PC-9 (cell line): ENCODE data around the gene CLIC5. TPM values are rescaled to one million over a fixed set of nuclear protein-coding genes. Genes with fewer than 3 reads are reported as not detected.

Source experiments
- BruUV-seq: library from RNA; stranded (reverse); fragments of 400-500 nt; replicated peaks from 2 replicates; lab custom pipeline; 2021; lab: Mats Ljungman, UMichigan
- CTCF ChIA-PET: fragments of 300-600 bp; sonication (Branson Sonifier 250); formaldehyde crosslinking; loops from one replicate; lab custom pipeline; 2022; ENCODE audit warnings: antibody characterized with exemption; lab: Charles Lee
- POLR2A ChIA-PET: fragments of 300-600 bp; sonication (Branson Sonifier 250); formaldehyde crosslinking; loops from one replicate; lab custom pipeline; 2022; ENCODE audit warnings: antibody characterized with exemption; ENCODE audit not compliant: unreplicated experiment; lab: Charles Lee
- DNase-seq, 2 experiments: peaks; one replicate each; pipeline versions ENCODE4 v3.0.0 to v3.0.0-alpha.2; 2015 to 2022; ENCODE audit warnings: mixed read lengths in 1 of 2
- H2AFZ ChIP-seq: fragments of 200-600 bp; sonication (generic); 2 replicates; pipeline ENCODE4 v1.8.1; 2017; ENCODE audit warnings: antibody characterized with exemption
- H3F3A ChIP-seq: fragments of 200-600 bp; sonication (generic); 2 replicates; pipeline ENCODE4 v1.8.1; 2017; ENCODE audit warnings: antibody characterized with exemption, mild to moderate bottlenecking, low read depth; ENCODE audit not compliant: insufficient read depth
- H3K27ac ChIP-seq: fragments of 200-600 bp; sonication (generic); 2 replicates; pipeline ENCODE4 v1.6.1; 2016; ENCODE audit warnings: mixed run types
- H3K27me3 ChIP-seq: fragments of 200-600 bp; sonication (generic); 2 replicates; pipeline ENCODE4 v1.6.1; 2016; ENCODE audit warnings: low read depth, mixed run types; ENCODE audit not compliant: insufficient read depth
- H3K36me3 ChIP-seq: fragments of 200-600 bp; sonication (generic); 2 replicates; pipeline ENCODE4 v1.6.1; 2016; ENCODE audit warnings: low read depth, mixed run types
- H3K4me1 ChIP-seq: fragments of 200-600 bp; sonication (generic); replicated peaks from 2 replicates; pipeline ENCODE4 v1.6.1; 2016; ENCODE audit warnings: mixed run types; ENCODE audit not compliant: insufficient read depth
- H3K4me2 ChIP-seq: fragments of 200-600 bp; sonication (generic); 2 replicates; pipeline ENCODE4 v1.6.1; 2017; ENCODE audit warnings: mixed run types
- H3K4me3 ChIP-seq: fragments of 200-600 bp; sonication (generic); 2 replicates; pipeline ENCODE4 v1.6.1; 2016; ENCODE audit warnings: mixed run types
- H3K79me2 ChIP-seq: fragments of 200-600 bp; sonication (generic); 2 replicates; pipeline ENCODE4 v1.6.1; 2017; ENCODE audit warnings: low read depth, mixed run types
- H3K9me2 ChIP-seq: fragments of 200-600 bp; sonication (generic); 2 replicates; pipeline ENCODE4 v1.8.1; 2017; ENCODE audit warnings: mild to moderate bottlenecking; ENCODE audit not compliant: insufficient read depth
- H3K9me3 ChIP-seq: fragments of 200-600 bp; sonication (generic); 2 replicates; pipeline ENCODE4 v1.8.1; 2016; ENCODE audit warnings: low read depth; ENCODE audit not compliant: insufficient read depth
- H4K20me1 ChIP-seq: fragments of 200-600 bp; sonication (generic); 2 replicates; pipeline ENCODE4 v1.8.1; 2017; ENCODE audit not compliant: insufficient read depth
- EZH2 ChIP-seq: fragments of 200-600 bp; sonication (generic); IDR thresholded peaks from 2 replicates; pipeline ENCODE4 v1.8.0; 2017; ENCODE audit warnings: antibody characterized with exemption, low read depth
- intact Hi-C: fragments of 100-400 bp; cut with micrococcal nuclease; formaldehyde crosslinking; loops from one replicate; pipeline ENCODE4 v1.10.0; 2022; ENCODE audit not compliant: unreplicated experiment
- total RNA-seq: library from RNA; stranded (reverse); gene quantifications from 2 replicates; pipeline ENCODE4 v1.2.3, GENCODE V29; 2021
- TF ChIP-seq, protein P1 (sequence below): fragments of 200-600 bp; sonication (generic); conservative IDR thresholded peaks from 2 replicates; pipeline ENCODE4 v1.6.1; 2017; ENCODE audit warnings: mixed run types, antibody characterized with exemption, mild to moderate bottlenecking, moderate library complexity

Gene CLIC5
- total RNA-seq, 1 experiment from 2014 or later: 2.0 TPM

DNA sequence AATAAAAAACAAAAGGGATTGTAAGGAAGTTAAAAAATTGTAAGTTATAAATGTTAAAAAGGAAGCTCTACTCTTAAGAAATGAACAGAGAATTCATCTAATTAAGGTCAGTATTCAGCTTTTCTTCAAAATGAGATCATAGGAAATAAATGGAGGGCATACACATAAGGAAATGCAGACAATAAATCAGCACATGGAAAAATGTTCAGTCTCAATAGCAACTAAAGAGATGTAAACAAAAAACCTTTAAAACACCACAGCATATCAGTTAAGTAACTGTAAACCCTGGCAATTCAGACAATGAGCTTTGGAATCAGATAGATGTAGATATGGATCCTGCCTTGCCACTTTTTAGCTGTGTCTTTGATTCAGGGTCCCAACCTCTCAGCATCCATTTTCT lies 24.0 kb upstream of the CLIC5 start:
- no peak for DNase-seq
- no peak overlapping the region for H3K4me3 ChIP-seq
- H3K4me1 ChIP-seq: no peaks in the 10 kb centered on the region; the same call in 1 of the 2 replicates
- BruUV-seq: no TSS peak
- TF ChIP-seq, protein P1, sequence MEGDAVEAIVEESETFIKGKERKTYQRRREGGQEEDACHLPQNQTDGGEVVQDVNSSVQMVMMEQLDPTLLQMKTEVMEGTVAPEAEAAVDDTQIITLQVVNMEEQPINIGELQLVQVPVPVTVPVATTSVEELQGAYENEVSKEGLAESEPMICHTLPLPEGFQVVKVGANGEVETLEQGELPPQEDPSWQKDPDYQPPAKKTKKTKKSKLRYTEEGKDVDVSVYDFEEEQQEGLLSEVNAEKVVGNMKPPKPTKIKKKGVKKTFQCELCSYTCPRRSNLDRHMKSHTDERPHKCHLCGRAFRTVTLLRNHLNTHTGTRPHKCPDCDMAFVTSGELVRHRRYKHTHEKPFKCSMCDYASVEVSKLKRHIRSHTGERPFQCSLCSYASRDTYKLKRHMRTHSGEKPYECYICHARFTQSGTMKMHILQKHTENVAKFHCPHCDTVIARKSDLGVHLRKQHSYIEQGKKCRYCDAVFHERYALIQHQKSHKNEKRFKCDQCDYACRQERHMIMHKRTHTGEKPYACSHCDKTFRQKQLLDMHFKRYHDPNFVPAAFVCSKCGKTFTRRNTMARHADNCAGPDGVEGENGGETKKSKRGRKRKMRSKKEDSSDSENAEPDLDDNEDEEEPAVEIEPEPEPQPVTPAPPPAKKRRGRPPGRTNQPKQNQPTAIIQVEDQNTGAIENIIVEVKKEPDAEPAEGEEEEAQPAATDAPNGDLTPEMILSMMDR: no peak
- no peak for TF ChIP-seq EZH2
- intact Hi-C loops: no loop called here
- no peak overlapping the region for H3K4me2 ChIP-seq
- no peaks in the 10 kb centered on the region for H3K27me3 ChIP-seq
- H4K20me1 ChIP-seq: no peaks in the 10 kb centered on the region
- no peaks in the 10 kb centered on the region for H3K79me2 ChIP-seq
- no peaks in the 10 kb centered on the region for H3K9me2 ChIP-seq
- H3K27ac ChIP-seq: no peak overlapping the region
- ChIA-PET POLR2A (no interaction called here), CTCF (no interaction called here)
- no peaks in the 10 kb centered on the region for H3F3A ChIP-seq
- no peaks in the 10 kb centered on the region for H3K36me3 ChIP-seq
- no peak overlapping the region for H2AFZ ChIP-seq
- H3K9me3 ChIP-seq: no peaks in the 10 kb centered on the region

- no TSS peak for BruUV-seq
These were observed 21.3 kb upstream of the CLIC5 start for GRCh38 chr6:46036911-46037310.

DNA sequence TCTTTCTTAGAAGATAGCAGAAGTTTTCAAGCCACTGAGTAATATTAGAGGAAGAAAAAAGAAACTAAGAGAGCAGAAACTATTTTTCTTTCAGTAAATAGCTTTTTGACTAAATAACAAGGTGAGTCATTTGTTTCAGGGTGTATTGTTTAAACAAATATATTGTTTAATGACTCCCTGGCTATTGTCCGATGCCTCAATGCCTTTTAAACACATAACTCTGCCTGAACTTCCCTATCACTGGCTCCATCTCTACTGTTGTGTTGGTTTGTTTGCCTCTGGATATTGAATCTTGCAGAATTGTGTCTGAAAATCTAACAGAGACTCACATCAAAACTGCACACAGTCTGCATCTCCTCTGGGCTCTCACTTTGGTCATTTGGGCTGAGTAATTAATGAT lies 19.6 kb upstream of the CLIC5 start:
- ChIA-PET CTCF (no interaction called here), POLR2A (interaction anchor here (0.5 kb wide), 1 partner anchor 874 kb away, joined by 7 read pairs; no protein-coding TSS in a partner anchor)
- DNase-seq: no peak
- H4K20me1 ChIP-seq: no peaks in the 10 kb centered on the region
- TF ChIP-seq, protein P1: no peak
- no peak for TF ChIP-seq EZH2
- intact Hi-C loops: no loop called here
- no peak overlapping the region for H3K4me2 ChIP-seq
- H3K9me3 ChIP-seq: no peaks in the 10 kb centered on the region
- no peaks in the 10 kb centered on the region for H3K27me3 ChIP-seq
- no peak overlapping the region for H3K27ac ChIP-seq
- no peaks in the 10 kb centered on the region for H3F3A ChIP-seq
- no peaks in the 10 kb centered on the region for H3K9me2 ChIP-seq
- BruUV-seq: no TSS peak
- H3K4me3 ChIP-seq: no peak overlapping the region
- H3K4me1 ChIP-seq: no peaks in the 10 kb centered on the region
- H2AFZ ChIP-seq: no peak overlapping the region
- H3K79me2 ChIP-seq: no peaks in the 10 kb centered on the region
- no peaks in the 10 kb centered on the region for H3K36me3 ChIP-seq

More at GRCh38 chr6:46036911-46037310, 21.3 kb upstream of the CLIC5 start:
- CTCF ChIA-PET: interaction anchor here (0.7 kb wide), 1 partner anchor 221 kb away, joined by 3 read pairs; no protein-coding TSS in a partner anchor
- H3K9me3 ChIP-seq: no peaks in the 10 kb centered on the region
- H2AFZ ChIP-seq: no peak overlapping the region
- H3K4me3 ChIP-seq: no peak overlapping the region
- H3K36me3 ChIP-seq: no peaks in the 10 kb centered on the region
- H3K27me3 ChIP-seq: no peaks in the 10 kb centered on the region
- H3F3A ChIP-seq: no peaks in the 10 kb centered on the region
- no peak overlapping the region for H3K4me2 ChIP-seq
- no peak for DNase-seq
- no peaks in the 10 kb centered on the region for H3K79me2 ChIP-seq
- POLR2A ChIA-PET: no interaction called here
- H3K9me2 ChIP-seq: no peaks in the 10 kb centered on the region
- TF ChIP-seq EZH2: no peak
- TF ChIP-seq, protein P1: no peak
- no peak overlapping the region for H3K27ac ChIP-seq
- no peaks in the 10 kb centered on the region for H3K4me1 ChIP-seq
- no peaks in the 10 kb centered on the region for H4K20me1 ChIP-seq
- intact Hi-C loops: no loop called here
